SK-N-SH (cell line): ENCODE measurements around the gene RIPK4.

Source experiments
- EZH2phosphoT487 ChIP-seq: fragments of 200-600 bp; sonication (generic); IDR thresholded peaks from 2 replicates; pipeline ENCODE4 v1.6.1; 2017; ENCODE audit warnings: low read depth, mixed run types, mild to moderate bottlenecking, antibody characterized with exemption, moderate library complexity, borderline replicate concordance
- FOSL2 ChIP-seq: IDR thresholded peaks from 2 replicates; pipeline ENCODE4 v1.4.0; 2012; ENCODE audit warnings: low read depth, mild to moderate bottlenecking, moderate library complexity, borderline replicate concordance
- GABPA ChIP-seq: IDR thresholded peaks from 2 replicates; pipeline ENCODE4 v1.4.0; 2012; ENCODE audit warnings: low read depth, mild to moderate bottlenecking
- POLR2AphosphoS5 ChIP-seq: IDR thresholded peaks from 2 replicates; pipeline ENCODE4 v1.6.1; 2012; ENCODE audit warnings: low read depth, low read length
- RAD21 ChIP-seq: IDR thresholded peaks from 2 replicates; pipeline ENCODE4 v1.6.1; 2012; ENCODE audit warnings: mild to moderate bottlenecking, low read length
- RCOR1 ChIP-seq: fragments of 150-350 bp; IDR thresholded peaks from 2 replicates; pipeline ENCODE4 v1.6.1; 2017; ENCODE audit warnings: antibody characterized with exemption, low read length
- SMC3 ChIP-seq: IDR thresholded peaks from 2 replicates; pipeline ENCODE4 v1.6.1; 2012; ENCODE audit warnings: low read depth, low read length, improper control_type of control experiment
- TAF1 ChIP-seq: IDR thresholded peaks from 2 replicates; pipeline ENCODE4 v1.6.1; 2012; ENCODE audit warnings: low read depth, mild to moderate bottlenecking, low read length, moderate library complexity, borderline replicate concordance
- YY1 ChIP-seq: IDR thresholded peaks from 2 replicates; pipeline ENCODE4 v1.4.0; 2012; ENCODE audit warnings: low read depth, mild to moderate bottlenecking
- TF ChIP-seq, protein P1 (sequence below): fragments of 200-600 bp; sonication (generic); IDR thresholded peaks from 2 replicates; pipeline ENCODE4 v1.6.1; 2017; ENCODE audit warnings: antibody characterized with exemption, mild to moderate bottlenecking, moderate library complexity

DNA sequence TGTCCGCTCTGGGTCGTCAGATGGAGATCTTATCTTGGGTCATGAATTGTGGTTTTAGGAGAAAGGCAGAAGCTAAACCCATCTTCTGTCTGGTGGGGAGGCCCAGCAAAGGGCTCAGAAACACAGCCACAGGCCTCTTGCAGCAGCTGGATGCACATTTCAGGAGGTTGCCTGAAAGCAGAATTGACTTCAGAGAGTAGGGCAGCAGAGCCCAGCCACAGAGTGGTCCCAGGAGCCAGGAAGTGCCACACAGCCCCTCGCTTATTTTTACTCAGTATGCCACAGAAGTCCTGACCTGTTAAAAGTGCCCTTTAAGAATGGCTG, 8.3 kb upstream of the RIPK4 start:
- no peak for TF ChIP-seq GABPA
- TF ChIP-seq, protein P1, sequence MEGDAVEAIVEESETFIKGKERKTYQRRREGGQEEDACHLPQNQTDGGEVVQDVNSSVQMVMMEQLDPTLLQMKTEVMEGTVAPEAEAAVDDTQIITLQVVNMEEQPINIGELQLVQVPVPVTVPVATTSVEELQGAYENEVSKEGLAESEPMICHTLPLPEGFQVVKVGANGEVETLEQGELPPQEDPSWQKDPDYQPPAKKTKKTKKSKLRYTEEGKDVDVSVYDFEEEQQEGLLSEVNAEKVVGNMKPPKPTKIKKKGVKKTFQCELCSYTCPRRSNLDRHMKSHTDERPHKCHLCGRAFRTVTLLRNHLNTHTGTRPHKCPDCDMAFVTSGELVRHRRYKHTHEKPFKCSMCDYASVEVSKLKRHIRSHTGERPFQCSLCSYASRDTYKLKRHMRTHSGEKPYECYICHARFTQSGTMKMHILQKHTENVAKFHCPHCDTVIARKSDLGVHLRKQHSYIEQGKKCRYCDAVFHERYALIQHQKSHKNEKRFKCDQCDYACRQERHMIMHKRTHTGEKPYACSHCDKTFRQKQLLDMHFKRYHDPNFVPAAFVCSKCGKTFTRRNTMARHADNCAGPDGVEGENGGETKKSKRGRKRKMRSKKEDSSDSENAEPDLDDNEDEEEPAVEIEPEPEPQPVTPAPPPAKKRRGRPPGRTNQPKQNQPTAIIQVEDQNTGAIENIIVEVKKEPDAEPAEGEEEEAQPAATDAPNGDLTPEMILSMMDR: no peak
- TF ChIP-seq RCOR1: no peak
- no peak for TF ChIP-seq RAD21
- no peak for TF ChIP-seq FOSL2
- TF ChIP-seq YY1: no peak
- no peak for TF ChIP-seq EZH2phosphoT487
- no peak for TF ChIP-seq SMC3
- no peak for TF ChIP-seq TAF1
- no peak for TF ChIP-seq POLR2AphosphoS5
